IPS DF 4.7 (cell line): ENCODE results near the gene ZMYND11.
"Not testable (repeated sequence)": the region's sequence is repeated elsewhere in the genome, so short reads cannot be mapped to it uniquely, and the experiment has no call there.

ENCODE experiments used
- DNase-seq: peaks from one replicate; pipeline ENCODE4 v3.0.0-alpha.2; 2013; ENCODE audit warnings: low spot score; ENCODE audit errors: extremely low read depth

The ZMYND11 gene

GRCh38 chr10:282294-283139, 147.3 kb downstream of the ZMYND11 start:
- no peak for DNase-seq

GRCh38 chr10:283140-283479, 147.9 kb downstream of the ZMYND11 start:
- DNase-seq = no peak

DNA sequence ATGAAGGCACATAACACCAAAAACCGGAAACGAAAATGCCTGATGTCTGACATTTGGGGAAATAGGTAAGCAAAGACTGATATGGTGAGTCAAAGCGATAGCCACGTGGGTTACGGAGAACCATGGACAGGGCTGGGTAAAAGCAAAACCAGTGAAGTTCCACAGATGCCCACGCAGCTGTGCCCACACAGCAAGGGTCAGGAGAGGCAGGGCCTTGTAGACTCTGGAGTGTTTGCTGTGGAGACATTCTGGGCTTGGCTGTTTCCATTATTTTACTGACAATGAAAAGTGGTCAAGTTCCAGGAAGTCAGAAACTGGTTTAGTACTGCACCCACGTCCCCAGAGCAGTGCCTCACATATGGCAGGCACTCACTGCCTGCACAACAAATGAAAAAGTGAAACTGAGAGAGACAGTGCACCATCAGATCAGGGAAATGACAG, 148.7 kb downstream of the ZMYND11 start:
- no peak for DNase-seq

GRCh38 chr10:285216-285615, 150.0 kb downstream of the ZMYND11 start:
- no peak for DNase-seq

GRCh38 chr10:287026-287709, 151.9 kb downstream of the ZMYND11 start:
- no peak for DNase-seq

DNA sequence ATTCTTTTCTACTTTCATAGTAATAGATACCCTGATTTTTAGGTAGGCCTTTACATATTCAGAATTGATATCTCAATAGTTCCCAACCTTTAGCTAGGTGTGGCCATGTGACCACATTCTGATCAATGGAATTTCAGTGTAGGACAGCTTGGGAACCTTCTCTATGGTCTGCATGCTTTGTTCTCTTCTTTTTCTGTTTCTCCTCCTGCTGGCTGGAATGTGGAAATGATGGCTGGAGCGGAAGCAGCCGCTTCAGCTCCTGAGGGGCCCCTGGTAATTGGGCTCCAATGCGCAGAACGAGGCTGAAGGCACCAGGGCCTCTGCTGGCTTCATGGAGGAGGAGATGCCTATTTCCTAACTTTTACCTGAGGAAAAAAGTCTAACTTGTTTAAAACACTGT, 152.6 kb downstream of the ZMYND11 start:
- DNase-seq = peak; percentile 38

DNA sequence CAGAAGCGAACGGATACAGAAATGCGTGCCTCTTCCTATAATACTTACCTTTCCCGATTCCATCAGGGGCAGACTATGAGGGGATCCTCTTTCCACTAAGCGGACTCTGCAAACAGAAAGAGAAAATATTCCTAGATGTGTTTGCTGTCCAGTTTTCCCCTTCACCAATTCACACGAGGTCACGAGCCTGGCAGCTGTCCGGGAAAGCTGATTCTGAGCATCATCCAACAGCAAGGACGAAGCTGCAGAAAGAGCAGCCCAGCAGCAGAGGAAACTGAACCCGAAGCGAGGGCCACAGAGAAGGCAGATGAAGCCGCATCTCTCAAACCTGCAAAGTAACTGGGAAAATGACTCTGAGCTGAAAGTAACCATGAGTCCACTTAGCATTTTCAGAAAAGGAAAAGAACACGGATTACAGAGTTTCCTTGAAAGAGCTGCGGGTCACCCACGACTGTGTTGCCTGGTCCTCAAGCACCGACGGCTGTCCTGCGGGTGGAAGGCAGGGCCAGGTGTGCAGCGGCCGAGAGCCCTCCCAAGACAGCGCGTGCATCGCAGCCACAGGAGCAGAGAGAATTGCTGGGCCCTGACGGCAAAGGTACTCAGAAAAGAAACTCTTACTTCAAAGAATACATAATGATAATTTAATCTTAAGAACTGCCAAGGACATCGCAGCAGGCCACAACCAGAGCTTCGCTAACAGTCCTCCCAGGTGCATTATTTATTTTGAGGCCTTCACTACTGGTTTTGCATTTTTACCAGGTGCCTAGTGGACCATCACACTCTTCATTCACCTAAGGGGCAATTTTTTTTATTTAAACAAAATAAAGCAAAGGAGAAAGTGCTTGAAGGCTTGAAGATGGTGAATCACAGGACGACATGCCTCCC, 153.3 kb downstream of the ZMYND11 start:
- DNase-seq = no peak

- DNase-seq = no peak
These were observed 154.3 kb downstream of the ZMYND11 start for GRCh38 chr10:289581-289980.

DNA sequence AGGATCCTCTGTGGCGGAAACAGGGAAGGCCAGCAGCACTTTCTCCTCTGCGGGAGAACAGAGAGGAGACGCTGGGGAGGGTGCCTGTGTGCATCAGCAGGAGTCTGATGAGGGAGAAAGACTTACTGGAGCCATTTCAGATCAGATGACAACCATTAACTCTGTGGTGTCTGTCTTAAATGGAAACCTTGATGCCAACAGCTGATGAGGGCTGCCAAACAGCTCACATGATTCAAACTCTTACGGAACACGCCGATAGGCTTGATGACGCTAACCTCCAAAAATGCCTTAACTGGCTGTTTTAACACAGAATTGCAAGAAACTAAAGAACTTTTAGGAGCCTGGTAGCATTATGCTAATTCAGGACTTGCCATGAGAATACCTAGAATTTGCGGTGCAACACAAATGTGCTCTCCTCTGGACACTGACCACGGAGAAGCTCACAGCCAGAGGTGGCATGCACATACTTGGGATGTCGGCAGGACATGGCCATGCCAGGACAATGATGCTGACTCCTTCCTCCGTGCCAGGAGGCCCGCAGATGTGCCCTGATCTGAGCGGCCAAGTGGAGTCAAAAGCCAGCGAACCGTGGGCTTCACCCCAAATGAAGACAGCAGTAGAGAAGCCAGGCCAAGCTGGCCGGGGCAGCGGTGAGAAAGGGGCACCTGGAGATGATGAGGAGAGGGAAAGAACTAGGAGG, 154.9 kb downstream of the ZMYND11 start:
- no peak for DNase-seq

DNA sequence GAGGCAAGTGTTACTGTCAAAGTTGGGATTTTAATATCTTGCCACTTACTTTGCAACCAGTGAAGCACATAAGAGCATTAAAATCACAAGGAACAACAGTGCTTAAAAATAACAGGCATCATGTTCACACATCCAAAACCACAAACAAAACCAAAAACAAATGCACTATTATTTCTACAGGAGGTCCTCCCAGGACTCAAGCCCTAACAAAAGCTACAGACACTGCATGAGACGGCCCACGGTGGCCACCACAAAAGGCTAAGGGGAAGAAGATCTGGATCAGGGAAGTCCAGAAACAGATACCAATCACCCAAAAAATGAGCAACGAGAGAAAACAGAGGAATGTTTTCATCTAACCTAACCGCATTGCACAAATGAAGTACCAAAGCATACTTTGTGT, 158.4 kb downstream of the ZMYND11 start:
- DNase-seq = no peak

DNA sequence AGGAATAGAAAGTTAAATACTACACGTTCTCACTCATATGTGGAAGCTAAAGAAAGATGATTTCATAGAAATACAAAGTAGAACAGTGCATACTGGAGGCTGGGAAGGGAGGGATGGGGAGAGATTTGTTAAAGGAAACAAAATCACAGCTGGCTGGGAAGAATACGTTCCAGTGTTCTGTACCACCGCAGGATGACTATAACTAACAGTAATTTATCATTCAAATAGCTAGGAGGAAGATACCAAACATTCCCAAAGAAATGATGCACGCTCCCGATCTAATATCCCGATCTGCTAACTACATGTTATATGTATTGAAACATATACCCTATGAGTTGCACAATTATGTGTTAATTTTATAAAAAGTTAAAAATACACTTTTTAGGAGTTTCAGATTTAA, 162.3 kb downstream of the ZMYND11 start:
- no peak for DNase-seq

GRCh38 chr10:298033-298432, 162.8 kb downstream of the ZMYND11 start:
- no peak for DNase-seq

DNA sequence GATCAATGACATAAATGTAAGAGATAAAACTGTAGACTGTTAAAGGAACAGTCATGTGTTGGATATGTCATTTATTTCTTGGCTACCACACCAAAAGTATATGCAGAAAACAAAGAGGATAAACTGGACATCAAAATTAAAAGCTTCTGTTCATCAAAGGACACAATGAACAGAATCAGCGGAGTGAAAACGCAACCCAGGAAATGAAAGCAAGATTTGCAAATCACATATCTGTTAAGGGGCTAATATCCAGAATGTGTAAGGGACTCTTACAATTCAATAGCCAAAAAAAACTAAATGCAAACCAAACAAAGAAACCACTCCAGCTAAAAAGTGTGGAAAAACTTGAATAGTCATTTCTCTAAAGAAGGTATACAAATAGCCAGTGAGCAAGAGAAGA, 164.3 kb downstream of the ZMYND11 start:
- DNase-seq = no peak

DNA sequence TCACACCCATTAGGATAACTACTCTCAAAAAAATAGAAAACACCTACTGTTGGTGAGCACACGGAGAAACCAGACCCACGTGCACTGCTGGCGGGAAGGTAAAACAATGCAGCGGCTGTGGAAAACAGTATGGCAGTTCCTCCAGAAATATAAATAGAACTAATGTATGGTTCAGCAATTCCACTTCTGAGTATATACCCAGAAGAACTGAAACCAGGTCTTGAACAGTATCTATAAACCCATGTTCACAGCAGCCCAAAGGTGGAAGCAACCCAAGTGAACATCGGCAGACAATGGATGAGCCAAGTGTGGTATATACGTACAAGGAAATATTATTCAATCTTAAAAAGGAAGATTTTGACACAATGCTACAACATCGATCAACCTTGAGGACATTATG, 164.7 kb downstream of the ZMYND11 start:
- no peak for DNase-seq

DNA sequence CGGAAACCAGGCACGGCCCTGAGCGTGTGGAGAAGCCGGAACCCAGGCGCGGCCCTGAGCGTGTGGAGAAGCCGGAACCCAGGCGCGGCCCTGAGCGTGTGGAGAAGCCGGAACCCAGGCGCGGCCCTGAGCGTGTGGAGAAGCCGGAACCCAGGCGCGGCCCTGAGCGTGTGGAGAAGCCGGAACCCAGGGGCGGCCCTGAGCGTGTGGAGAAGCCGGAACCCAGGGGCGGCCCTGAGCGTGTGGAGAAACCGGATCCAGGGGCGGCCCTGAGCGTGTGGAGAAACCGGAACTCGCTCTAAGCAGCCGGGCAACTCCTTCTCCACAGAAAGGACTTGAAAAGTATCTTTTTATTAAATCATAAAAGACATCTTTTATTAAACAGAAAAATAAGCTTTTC, 165.3 kb downstream of the ZMYND11 start:
- not testable (repeated sequence) for DNase-seq

DNA sequence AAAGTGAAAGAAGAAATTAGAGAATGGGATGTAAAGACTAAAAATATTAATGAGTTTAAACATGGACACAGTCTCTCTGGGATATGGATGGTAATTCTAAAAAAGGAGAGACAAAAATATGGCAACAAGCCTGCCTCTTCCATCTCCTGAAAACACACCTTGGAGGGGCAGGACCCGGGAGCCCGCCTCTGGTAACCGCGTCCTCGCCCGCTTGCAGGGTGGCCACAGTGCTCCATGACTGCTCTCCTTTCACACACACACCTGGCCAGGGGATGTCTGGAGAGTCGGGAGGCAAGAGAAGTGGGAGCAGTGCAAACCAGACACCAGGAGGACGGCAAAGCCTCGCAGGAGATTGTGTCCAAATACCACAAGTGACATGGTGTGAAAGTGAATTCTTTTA, 166.3 kb downstream of the ZMYND11 start:
- DNase-seq = no peak
